Activated T-cell treated with anti-CD3 and anti-CD28 coated beads, Interleukin-2, amount 50 U/mL, for 48 hours (primary cell): Measurements from ENCODE around the gene MCEE.

ENCODE experiments used
- DNase-seq, 2 experiments: peaks; one replicate each; pipeline ENCODE4 v3.0.0-alpha.2; 2020

Gene MCEE

DNA sequence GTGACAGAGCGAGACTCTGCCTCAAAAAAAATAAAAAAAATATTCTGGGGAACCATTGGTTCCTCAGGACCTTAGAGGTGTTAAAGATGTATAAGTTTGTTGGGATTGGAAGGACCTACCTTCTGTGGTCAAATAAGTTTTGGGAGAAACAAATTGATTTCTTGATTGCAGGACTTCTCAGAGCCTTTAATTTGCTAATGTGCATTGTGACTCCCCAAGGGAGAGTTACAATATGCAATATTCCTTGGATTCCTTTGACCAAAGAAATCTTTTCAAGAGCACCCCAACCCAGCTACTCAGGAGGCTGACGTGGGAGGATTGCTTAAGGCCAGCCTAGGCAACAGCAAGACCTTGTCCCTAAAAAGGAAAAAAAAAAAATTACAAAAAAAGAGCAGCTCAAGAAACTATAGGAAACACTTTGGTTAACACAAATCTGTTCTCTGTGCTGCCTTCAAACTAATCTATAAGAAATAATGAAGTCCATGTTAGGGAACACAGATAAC lies 55.1 kb downstream of the MCEE start:
- no peak for DNase-seq

- DNase-seq: no peak
Measured at GRCh38 chr2:71073475-71073874, 56.6 kb downstream of the MCEE start.

DNA sequence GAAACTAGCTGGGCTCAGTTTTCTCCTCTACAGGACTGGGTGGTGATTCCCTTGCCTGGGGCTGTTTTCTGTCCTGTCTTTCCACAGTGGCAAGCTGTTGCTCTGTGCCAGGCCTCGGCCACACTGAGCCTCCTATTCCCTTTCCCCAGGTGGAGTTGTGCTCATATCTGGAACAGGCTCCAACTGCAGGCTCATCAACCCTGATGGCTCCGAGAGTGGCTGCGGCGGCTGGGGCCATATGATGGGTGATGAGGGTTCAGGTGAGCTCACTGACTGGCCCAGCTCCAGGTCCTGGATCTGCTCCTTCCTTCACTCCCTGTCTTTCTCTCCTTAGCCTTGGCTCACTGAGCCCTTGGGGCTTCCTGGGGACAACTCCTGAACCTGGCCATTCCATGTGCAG lies 57.5 kb downstream of the MCEE start:
- DNase-seq: no peak

GRCh38 chr2:71071681-71072398 lies 58.2 kb downstream of the MCEE start:
- peak; percentile 65 to 66 for DNase-seq

GRCh38 chr2:71070294-71071093 lies 59.5 kb downstream of the MCEE start:
- DNase-seq: no peak

DNA sequence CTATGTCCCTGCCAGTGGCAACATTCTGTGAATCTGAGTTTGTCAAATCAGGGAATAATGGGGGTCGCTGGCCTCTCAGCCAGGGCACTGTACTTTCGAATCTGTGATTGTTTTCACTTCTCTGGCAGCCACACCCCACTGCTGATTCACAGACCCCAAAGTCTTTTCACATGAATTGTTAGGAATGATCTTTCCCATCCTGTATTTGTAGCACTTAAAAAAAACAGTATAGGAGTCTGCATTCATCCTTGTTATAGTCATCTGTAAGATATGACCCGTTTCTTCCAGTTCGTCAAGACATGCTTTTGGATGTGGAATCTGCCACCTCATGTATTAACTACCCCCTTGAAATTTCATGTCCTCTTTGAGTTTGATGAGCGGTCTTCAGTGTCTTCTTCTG lies 60.7 kb downstream of the MCEE start:
- DNase-seq: no peak

GRCh38 chr2:71068218-71069035 lies 61.6 kb downstream of the MCEE start, which contains the start of gene NAGK:
TSS of gene NAGK (plus strand) at chr2:71068648. CDS start at chr2:71068684, 36 bp downstream.
- peak; percentile 97 to 98 for DNase-seq

- DNase-seq: no peak
Measured at GRCh38 chr2:71067567-71068217, 62.3 kb downstream of the MCEE start.

DNA sequence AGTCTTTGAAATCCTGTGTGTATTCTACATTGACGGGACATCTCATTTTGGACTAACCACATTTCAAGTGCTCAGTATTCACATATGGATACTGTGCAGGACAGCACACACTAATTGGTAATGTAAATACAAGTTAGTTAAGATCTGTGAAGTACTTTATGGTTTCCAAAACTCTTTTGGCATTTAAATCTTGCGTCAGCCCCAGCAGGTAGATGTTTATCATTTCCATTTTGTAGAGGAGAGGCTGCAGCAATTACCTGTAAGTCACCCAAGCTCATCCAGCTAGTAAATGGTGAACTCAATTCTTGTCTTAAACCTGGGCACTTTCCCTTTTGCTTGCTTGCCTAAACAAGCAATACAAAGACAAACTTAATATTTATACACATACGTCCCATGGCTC lies 63.2 kb downstream of the MCEE start:
- no peak for DNase-seq

DNA sequence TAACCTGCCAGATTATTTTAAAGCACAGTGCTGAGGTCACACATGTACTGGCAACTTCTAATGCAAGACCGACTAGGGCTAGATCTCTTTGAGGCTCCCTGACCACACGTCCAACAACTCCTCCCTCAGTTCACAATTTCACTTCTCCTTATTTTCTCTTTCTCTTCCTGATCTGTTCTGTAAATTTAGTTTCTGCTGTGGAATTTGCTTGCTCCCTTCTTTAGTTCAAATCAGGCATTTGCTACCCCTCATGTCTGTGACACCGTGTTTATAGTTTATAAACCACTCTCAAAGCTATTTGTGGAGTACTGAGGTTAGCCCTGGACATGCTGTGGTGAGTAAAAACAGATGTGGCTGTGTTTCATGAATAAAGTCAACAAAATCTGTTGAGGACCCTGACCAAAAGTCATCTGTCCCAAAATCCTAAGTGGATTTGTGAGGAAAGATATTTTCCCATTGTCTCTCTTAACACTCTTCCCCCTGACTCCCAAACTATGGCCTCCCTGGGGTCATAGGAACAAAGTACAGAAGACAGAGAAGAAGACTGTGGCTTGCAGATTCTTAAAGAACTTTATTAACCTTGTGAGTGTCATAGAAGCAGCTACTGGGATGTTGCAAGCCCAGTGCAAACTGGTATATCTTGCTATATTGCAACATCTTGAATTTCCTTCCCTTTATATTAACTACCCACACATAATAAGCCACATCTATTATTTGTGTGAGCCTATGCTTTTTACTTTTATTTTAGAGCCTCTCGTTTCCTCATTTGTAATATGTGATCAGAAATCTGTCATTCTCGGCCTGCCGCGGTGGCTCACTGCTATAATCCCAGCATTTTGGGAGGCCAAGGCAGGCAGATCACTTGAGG lies 65.0 kb downstream of the MCEE start:
- no peak for DNase-seq

GRCh38 chr2:71064110-71064611 lies 65.9 kb downstream of the MCEE start:
- no peak for DNase-seq

- no peak for DNase-seq
Measured at GRCh38 chr2:71063216-71063615, 66.8 kb downstream of the MCEE start.

DNA sequence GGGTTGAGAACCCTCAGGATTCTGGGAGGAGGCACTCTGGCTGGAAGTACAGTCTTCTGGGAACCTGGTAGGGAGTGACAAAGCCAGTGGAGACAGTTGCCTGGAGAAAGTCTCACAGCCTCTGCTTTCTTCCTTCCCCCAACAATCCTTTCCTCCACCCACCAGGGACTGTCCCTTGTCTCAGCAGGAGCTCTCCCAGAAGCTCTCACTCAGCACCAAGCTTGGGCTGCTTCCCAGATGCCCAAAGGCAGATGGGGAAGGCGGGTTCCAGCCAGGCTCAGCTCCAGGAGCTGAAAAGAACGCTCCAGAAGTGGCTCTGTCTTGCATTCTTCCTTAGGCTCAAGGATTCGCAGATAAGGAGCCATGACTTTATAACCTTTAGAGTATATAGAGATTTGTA lies 69.2 kb downstream of the MCEE start:
- no peak for DNase-seq

DNA sequence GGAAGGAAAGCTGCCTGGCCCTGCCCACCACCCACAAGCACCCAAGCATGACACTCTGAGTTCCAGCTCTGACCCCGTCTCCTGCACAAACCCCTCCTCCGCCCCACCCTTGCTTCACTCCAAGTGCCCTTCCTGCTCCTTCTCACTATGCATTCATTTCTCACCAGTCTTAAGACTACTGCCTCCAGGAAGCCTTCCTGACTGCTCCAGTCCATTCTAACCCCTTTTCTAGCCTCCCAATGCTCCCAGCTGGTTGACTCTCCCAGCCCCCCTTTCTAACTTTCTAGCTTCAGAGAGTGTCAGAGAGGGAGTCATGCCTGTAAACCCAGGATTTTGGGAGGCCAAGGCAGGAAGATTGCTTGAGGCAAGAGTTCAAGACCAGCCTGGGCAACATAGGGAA lies 69.8 kb downstream of the MCEE start:
- no peak for DNase-seq
